Ishikawa (cell line): ENCODE results near the gene GSTA2.

Source experiments
- CEBPB ChIP-seq: IDR thresholded peaks from 2 replicates; pipeline ENCODE4 v1.6.1; 2012
- CREB1 ChIP-seq: IDR thresholded peaks from 2 replicates; pipeline ENCODE4 v1.6.1; 2012; ENCODE audit warnings: low read depth
- EGR1 ChIP-seq: IDR thresholded peaks from 2 replicates; pipeline ENCODE4 v1.6.1; 2012
- EP300 ChIP-seq: IDR thresholded peaks from 2 replicates; pipeline ENCODE4 v1.6.1; 2012; ENCODE audit warnings: borderline replicate concordance
- FOXM1 ChIP-seq: IDR thresholded peaks from 2 replicates; pipeline ENCODE4 v1.6.1; 2012; ENCODE audit warnings: low read depth, borderline replicate concordance
- NFIC ChIP-seq: IDR thresholded peaks from 2 replicates; pipeline ENCODE4 v1.6.1; 2012
- RAD21 ChIP-seq: IDR thresholded peaks from 2 replicates; pipeline ENCODE4 v1.6.1; 2012; ENCODE audit warnings: low read depth
- TAF1 ChIP-seq: IDR thresholded peaks from 2 replicates; pipeline ENCODE4 v1.6.1; 2012; ENCODE audit warnings: low read depth, mild to moderate bottlenecking
- TCF12 ChIP-seq: IDR thresholded peaks from 2 replicates; pipeline ENCODE4 v1.6.1; 2012; ENCODE audit warnings: low read depth
- TEAD4 ChIP-seq: IDR thresholded peaks from 2 replicates; pipeline ENCODE4 v1.6.1; 2012
- YY1 ChIP-seq: IDR thresholded peaks from 2 replicates; pipeline ENCODE4 v1.6.1; 2012; ENCODE audit warnings: low read depth
- ZBTB7A ChIP-seq: IDR thresholded peaks from 2 replicates; pipeline ENCODE4 v1.6.1; 2012; ENCODE audit warnings: low read depth
- TF ChIP-seq, protein P1 (sequence below): IDR thresholded peaks from 2 replicates; pipeline ENCODE4 v1.6.1; 2012; ENCODE audit warnings: low read depth, mild to moderate bottlenecking
- TF ChIP-seq, protein P2 (sequence below): IDR thresholded peaks from 2 replicates; pipeline ENCODE4 v1.6.1; 2012
- TF ChIP-seq, protein P3 (sequence below): IDR thresholded peaks from 2 replicates; pipeline ENCODE4 v1.6.1; 2012

The GSTA2 gene

GRCh38 chr6:52741872-52742271 is 21.4 kb downstream of the GSTA2 start:
- TF ChIP-seq, protein P1, sequence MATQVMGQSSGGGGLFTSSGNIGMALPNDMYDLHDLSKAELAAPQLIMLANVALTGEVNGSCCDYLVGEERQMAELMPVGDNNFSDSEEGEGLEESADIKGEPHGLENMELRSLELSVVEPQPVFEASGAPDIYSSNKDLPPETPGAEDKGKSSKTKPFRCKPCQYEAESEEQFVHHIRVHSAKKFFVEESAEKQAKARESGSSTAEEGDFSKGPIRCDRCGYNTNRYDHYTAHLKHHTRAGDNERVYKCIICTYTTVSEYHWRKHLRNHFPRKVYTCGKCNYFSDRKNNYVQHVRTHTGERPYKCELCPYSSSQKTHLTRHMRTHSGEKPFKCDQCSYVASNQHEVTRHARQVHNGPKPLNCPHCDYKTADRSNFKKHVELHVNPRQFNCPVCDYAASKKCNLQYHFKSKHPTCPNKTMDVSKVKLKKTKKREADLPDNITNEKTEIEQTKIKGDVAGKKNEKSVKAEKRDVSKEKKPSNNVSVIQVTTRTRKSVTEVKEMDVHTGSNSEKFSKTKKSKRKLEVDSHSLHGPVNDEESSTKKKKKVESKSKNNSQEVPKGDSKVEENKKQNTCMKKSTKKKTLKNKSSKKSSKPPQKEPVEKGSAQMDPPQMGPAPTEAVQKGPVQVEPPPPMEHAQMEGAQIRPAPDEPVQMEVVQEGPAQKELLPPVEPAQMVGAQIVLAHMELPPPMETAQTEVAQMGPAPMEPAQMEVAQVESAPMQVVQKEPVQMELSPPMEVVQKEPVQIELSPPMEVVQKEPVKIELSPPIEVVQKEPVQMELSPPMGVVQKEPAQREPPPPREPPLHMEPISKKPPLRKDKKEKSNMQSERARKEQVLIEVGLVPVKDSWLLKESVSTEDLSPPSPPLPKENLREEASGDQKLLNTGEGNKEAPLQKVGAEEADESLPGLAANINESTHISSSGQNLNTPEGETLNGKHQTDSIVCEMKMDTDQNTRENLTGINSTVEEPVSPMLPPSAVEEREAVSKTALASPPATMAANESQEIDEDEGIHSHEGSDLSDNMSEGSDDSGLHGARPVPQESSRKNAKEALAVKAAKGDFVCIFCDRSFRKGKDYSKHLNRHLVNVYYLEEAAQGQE = no peak
- TF ChIP-seq ZBTB7A = no peak
- no peak for TF ChIP-seq RAD21
- TF ChIP-seq FOXM1 = no peak
- TF ChIP-seq, protein P2, sequence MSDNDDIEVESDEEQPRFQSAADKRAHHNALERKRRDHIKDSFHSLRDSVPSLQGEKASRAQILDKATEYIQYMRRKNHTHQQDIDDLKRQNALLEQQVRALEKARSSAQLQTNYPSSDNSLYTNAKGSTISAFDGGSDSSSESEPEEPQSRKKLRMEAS = no peak

- TF ChIP-seq EP300 = no peak
- TF ChIP-seq NFIC = no peak
Observed at GRCh38 chr6:52739627-52740026, 23.6 kb downstream of the GSTA2 start.

DNA sequence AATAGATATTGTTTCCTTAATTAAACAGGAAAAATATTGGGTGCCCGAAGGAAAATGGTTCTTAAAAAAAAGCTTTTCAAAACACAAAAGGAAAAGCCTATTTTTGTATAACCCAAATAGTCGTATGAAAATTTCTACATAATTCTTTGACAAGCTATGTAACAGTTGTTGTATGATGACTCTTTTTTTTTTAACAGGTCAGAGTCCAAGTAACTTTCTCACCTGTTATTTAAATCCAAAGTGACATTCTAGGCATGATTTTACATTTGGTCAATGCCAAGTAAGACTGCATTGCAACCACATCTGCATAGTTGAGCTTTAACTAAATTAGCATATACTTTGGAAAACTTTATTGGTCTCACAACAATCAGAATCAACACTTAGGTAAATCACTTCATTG is 24.1 kb downstream of the GSTA2 start:
- TF ChIP-seq EGR1 = no peak
- TF ChIP-seq, protein P2 = no peak
- no peak for TF ChIP-seq CREB1
- TF ChIP-seq, protein P1 = no peak
- TF ChIP-seq TCF12 = no peak
- no peak for TF ChIP-seq TAF1
- no peak for TF ChIP-seq EP300
- TF ChIP-seq, protein P3, sequence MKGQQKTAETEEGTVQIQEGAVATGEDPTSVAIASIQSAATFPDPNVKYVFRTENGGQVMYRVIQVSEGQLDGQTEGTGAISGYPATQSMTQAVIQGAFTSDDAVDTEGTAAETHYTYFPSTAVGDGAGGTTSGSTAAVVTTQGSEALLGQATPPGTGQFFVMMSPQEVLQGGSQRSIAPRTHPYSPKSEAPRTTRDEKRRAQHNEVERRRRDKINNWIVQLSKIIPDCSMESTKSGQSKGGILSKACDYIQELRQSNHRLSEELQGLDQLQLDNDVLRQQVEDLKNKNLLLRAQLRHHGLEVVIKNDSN = no peak
- TF ChIP-seq ZBTB7A = no peak
- TF ChIP-seq NFIC = no peak
- no peak for TF ChIP-seq RAD21
- TF ChIP-seq CEBPB = no peak
- no peak for TF ChIP-seq YY1
- TF ChIP-seq TEAD4 = no peak
- TF ChIP-seq FOXM1 = no peak

DNA sequence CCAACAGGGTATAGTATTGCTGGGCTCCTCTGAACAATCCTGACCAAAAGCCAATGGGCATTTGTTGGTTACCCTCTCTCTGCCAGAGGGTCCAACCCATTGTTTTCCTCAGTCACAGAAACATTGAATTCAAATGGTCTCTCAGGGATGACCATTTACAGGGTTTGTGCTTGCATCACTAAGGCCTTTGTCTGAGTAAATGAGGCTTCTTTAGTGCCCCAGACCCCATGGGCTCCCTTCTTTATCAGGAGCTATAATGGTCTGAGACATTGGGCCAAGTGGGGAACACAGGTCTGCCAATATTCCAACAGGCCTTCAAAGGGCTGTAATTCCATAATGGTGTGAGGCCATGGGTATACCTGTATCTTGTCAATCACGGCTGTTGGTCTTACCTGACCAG is 27.1 kb downstream of the GSTA2 start:
- TF ChIP-seq CREB1 (no peak), TAF1 (no peak), NFIC (no peak)
- TF ChIP-seq, protein P3 = no peak
- TF ChIP-seq, protein P2 = no peak

- TF ChIP-seq FOXM1 (no peak), EP300 (no peak)
Observed at GRCh38 chr6:52735071-52735470, 28.2 kb downstream of the GSTA2 start.

GRCh38 chr6:52734072-52734471 is 29.2 kb downstream of the GSTA2 start:
- TF ChIP-seq, protein P3 = no peak
- no peak for TF ChIP-seq FOXM1
- TF ChIP-seq, protein P2 = no peak
- no peak for TF ChIP-seq EP300
- no peak for TF ChIP-seq RAD21
- TF ChIP-seq CEBPB = no peak
- TF ChIP-seq TCF12 = no peak
- TF ChIP-seq ZBTB7A = no peak
- no peak for TF ChIP-seq YY1
- no peak for TF ChIP-seq EGR1
- TF ChIP-seq TEAD4 = no peak
- TF ChIP-seq, protein P1 = no peak
- TF ChIP-seq CREB1 = no peak
- TF ChIP-seq NFIC = no peak
- no peak for TF ChIP-seq TAF1
